ENCODE data around the gene GNPTAB. TPM values are rescaled to one million over a fixed set of nuclear protein-coding genes. Genes with fewer than 3 reads are reported as not detected.
A peak's percentile ranks its signal among the peaks of the same experiment; 100 is the strongest.

The GNPTAB gene
- total and polyA plus RNA-seq, 2 of the 13 experiments (the other 11 are each of a cell fraction or from before 2014, with no cell fraction given), result 13.6 to 19.4 TPM

DNA sequence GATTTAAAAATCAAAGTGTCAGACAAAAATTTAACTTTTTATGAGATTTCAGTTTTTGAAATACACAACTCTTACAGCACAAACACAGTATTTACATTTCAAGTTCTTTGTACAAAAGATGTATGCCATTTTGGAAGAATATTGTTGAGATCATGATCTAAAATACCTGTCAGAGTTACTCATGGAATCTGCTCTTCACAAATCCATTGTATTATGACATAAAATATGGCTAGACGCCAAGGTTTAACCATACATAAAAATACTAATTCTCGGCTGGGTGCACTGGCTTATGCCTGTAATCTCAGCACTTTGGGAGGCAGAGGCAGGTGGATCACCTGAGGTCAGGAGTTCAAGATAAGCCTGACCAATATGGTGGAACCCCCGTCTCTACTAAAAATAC is 85.3 kb downstream of the GNPTAB start (continued):
- no peak for TF ChIP-seq ADNP (CRISPR knock-in tag; IDR thresholded peaks at IDR 0.05)

DNA sequence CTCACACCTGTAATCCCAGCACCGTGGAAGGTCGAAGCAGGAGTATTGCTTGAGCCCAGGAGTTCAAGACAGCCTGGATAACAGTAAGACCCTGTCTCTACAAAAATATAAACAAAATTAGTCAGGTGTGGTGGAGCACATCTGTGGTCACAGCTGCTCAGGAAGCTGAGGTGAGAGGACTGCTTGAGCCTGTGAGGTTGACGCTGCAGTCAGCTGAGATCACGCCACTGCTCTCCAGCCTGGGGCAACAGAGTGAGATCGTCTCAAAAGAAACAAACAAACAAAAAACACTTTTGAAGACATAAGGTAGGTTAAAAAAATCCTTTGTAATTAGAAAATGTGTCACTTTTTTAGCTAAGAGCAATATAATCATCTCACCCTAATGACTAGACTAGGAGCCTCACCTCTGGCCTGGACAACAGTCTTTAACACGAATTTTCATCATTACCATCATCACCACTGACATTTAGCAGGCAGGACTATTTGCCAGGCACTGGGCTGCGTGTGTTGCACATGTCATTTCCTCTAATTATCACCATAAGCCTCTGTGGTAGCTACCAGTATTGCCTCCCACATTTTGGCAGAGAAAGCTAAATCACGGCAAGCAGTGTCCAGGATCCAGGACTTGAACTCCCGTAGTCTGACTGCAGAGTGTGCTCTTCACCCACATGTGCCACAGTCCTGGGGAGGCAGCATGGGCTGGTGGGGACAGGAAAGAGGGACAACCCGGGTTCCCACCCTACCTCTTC is 86.9 kb downstream of the GNPTAB start:
- Histone ChIP-seq H3K27ac (ENCODE audit: extremely low read length, insufficient read depth, low read length) (no peak overlapping the region), H3K9ac (ENCODE audit: insufficient read depth, low read depth, low read length) (no peak overlapping the region), H3K36me3 (replicated peaks in 1 of 2; ENCODE audit: control insufficient read depth in 1 of 2, insufficient read depth in 2 of 2, low read length in 2 of 2) (peaks cover 17 to 51% of the 10 kb centered on the region in 2 experiments), H3K27me3 (ENCODE audit: control insufficient read depth in 1 of 2, insufficient read depth in 2 of 2, low read length in 2 of 2) (no peaks in the 10 kb centered on the region), H3K79me2 (ENCODE audit: insufficient read depth, low read length) (no peaks in the 10 kb centered on the region), H3K4me1 (ENCODE audit: insufficient read depth, low read length) (no peaks in the 10 kb centered on the region), H2AFZ (ENCODE audit: low read length) (no peak overlapping the region), H3K9me3 (ENCODE audit: low read length) (no peaks in the 10 kb centered on the region), H3K4me2 (ENCODE audit: low read depth, low read length) (no peak overlapping the region), H3K4me3 (replicated peaks in 1 of 3; ENCODE audit: insufficient read depth in 1 of 3, low read depth in 2 of 3, low read length in 3 of 3) (no peak overlapping the region), H4K20me1 (ENCODE audit: insufficient read depth, low read length) (no peaks in the 10 kb centered on the region)
- DNase-seq (ENCODE audit: low spot score), result no peak
- TF ChIP-seq ZNF556 (CRISPR knock-in tag; IDR thresholded peaks at IDR 0.05; ENCODE audit: borderline replicate concordance) (no peak), RARA (CRISPR knock-in tag; IDR thresholded peaks at IDR 0.05) (no peak), ZSCAN30 (CRISPR knock-in tag; IDR thresholded peaks at IDR 0.05) (no peak), ZNF780A (CRISPR knock-in tag; IDR thresholded peaks at IDR 0.05) (no peak), SRSF9 (IDR thresholded peaks at IDR 0.05; ENCODE audit: borderline replicate concordance, insufficient read depth, low read depth, low read length, poor library complexity, severe bottlenecking) (no peak), HNRNPK (IDR thresholded peaks at IDR 0.05; ENCODE audit: low read depth, low read length, poor library complexity, severe bottlenecking) (no peak), TCF7L2 (IDR thresholded peaks at IDR 0.05; ENCODE audit: low read depth, low read length) (no peak), ZNF446 (CRISPR knock-in tag; IDR thresholded peaks at IDR 0.05) (no peak), SAP130 (CRISPR knock-in tag; IDR thresholded peaks at IDR 0.05; ENCODE audit: low read depth) (no peak), ARNT (IDR thresholded peaks at IDR 0.05) (no peak), ZBTB38 (CRISPR knock-in tag; IDR thresholded peaks at IDR 0.05) (no peak), SETDB1 (CRISPR knock-in tag; IDR thresholded peaks at IDR 0.05; ENCODE audit: borderline replicate concordance) (no peak), ZNF431 (CRISPR knock-in tag; IDR thresholded peaks at IDR 0.05; ENCODE audit: borderline replicate concordance, low read depth) (no peak), ZNF567 (CRISPR knock-in tag; IDR thresholded peaks at IDR 0.05; ENCODE audit: borderline replicate concordance) (no peak)
- TF ChIP-seq, protein P1, sequence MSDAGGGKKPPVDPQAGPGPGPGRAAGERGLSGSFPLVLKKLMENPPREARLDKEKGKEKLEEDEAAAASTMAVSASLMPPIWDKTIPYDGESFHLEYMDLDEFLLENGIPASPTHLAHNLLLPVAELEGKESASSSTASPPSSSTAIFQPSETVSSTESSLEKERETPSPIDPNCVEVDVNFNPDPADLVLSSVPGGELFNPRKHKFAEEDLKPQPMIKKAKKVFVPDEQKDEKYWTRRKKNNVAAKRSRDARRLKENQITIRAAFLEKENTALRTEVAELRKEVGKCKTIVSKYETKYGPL (CRISPR knock-in tag; IDR thresholded peaks at IDR 0.05), result no peak
- TF ChIP-seq, protein P2, sequence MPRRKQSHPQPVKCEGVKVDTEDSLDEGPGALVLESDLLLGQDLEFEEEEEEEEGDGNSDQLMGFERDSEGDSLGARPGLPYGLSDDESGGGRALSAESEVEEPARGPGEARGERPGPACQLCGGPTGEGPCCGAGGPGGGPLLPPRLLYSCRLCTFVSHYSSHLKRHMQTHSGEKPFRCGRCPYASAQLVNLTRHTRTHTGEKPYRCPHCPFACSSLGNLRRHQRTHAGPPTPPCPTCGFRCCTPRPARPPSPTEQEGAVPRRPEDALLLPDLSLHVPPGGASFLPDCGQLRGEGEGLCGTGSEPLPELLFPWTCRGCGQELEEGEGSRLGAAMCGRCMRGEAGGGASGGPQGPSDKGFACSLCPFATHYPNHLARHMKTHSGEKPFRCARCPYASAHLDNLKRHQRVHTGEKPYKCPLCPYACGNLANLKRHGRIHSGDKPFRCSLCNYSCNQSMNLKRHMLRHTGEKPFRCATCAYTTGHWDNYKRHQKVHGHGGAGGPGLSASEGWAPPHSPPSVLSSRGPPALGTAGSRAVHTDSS (CRISPR knock-in tag; conservative IDR thresholded peaks at IDR 0.05), result no peak
- TF ChIP-seq, protein P3, sequence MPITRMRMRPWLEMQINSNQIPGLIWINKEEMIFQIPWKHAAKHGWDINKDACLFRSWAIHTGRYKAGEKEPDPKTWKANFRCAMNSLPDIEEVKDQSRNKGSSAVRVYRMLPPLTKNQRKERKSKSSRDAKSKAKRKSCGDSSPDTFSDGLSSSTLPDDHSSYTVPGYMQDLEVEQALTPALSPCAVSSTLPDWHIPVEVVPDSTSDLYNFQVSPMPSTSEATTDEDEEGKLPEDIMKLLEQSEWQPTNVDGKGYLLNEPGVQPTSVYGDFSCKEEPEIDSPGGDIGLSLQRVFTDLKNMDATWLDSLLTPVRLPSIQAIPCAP (CRISPR knock-in tag; IDR thresholded peaks at IDR 0.05; ENCODE audit: low read depth), result no peak
- peak; percentile 29; the same call in 2 of the 3 replicates for ATAC-seq
- ChIA-PET CTCF (ENCODE audit: low intra/inter-chr PET ratio, low total read pairs) (no interaction called here), POLR2A (no interaction called here)
- BruUV-seq (replicated peaks), result no TSS peak
- 88% methylated on average over 8 of the region's 10 CpGs for WGBS (ENCODE audit: low lambda C conversion rate)
- FAIRE-seq, result no peak
- in situ Hi-C loops (cut with HindIII; ENCODE audit: extremely low pct_ligation_motif_present, low pct_unique_long_range_greater_than_20kb) (no loop called here), intact Hi-C loops (cut with micrococcal nuclease; ENCODE audit: unreplicated experiment) (no loop called here)
